SKM-1 treated with dmso at 0.1 percent for 144 hours (cell line): ENCODE data around the gene KCNQ1.

Source experiments
- DNase-seq: peaks from one replicate; lab custom pipeline; 2025; ENCODE audit not compliant: unreplicated experiment; lab: John Stamatoyannopoulos, UW

The KCNQ1 gene

DNA sequence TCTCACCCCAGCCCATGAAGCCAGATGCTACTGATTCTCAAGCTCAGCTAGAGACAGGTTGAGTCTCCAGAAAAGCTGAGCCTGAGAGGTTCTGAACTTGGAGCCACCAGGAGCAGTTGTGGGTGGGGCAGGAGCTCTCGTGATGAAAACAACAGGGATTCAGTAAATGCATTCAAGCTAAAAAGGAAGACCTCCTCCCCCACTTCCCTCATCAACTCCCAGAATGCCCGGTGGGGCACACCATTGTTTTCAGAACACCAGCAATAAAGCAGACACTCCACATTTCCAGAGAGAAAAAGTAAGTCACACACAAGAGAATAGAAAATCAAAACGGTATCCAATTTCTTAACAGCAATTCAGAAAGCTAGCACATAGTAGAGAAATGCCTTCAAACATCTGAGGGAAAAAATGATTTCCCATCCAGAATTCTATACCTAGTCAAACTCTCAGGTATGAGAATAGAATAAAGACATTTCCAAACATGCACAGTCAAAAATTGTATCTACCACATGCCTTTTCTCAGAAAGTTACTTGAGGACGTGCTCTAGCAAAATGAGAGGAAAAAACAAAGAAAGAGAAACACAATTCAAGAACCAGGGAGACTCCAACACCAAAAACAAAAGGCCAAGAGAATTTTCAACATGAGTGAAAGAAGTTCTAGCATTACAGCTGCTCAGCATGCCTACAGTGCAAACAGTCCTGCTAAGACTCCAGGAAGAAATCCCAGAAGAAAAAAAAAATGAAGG lies 383.9 kb downstream of the KCNQ1 start:
- no peak for DNase-seq

DNA sequence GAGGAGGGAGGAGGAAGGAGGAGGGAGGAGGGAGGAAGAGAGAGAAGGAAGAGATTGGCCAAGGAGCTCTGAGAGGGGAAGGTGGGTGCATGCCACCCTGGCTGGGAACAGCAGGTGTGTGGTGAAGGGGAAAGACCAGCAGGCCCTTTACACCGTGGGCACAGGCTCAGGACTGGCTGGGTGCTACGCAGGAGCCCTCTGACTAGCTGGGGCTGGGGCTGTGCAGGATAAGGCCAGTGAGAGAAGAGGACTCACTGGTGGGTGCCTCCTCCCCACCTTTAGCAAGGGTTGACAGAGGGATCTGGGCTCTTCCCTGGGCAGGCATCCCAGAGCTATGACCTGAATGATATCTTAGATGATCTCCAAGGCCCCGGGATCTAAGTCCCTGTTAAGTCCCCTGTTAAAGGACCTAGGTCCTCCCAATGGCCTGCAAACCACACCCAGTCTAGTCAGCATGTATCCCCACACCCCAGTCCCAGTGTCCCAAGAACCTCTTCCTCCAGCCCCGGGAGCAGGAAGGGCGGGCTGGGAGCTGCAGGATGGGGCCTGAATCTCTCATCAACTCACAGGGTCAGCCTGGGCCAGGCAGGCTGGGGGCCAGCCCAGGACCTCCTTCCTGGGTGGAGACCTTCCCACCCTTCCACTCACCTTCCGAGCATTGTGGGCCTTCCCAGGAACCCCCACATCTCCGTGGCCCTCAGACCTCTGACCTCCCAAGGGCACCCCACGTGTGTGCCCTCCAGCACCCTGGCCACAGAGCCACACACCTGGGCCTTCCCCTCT lies 385.4 kb downstream of the KCNQ1 start:
- no peak for DNase-seq

DNA sequence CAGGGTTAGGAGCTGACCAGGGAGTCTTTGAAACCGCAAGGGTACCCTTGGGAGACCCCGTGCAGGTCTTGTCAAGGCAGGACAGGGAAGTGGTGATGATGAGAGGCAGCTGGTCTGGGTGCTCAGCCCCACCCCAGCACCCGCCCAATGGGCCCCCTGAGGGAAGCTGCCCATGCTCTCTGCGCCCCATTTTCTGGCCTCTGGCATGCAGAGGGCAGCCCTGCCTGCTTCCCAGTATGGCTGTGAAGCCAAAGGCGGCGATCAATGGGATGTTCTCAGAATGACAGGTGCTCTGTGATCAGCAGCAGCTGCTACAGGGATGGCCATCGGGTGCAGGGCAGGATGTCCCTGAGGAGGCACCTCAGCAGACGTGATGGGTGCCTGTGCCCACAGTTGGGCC lies 386.1 kb downstream of the KCNQ1 start:
- DNase-seq: no peak

DNA sequence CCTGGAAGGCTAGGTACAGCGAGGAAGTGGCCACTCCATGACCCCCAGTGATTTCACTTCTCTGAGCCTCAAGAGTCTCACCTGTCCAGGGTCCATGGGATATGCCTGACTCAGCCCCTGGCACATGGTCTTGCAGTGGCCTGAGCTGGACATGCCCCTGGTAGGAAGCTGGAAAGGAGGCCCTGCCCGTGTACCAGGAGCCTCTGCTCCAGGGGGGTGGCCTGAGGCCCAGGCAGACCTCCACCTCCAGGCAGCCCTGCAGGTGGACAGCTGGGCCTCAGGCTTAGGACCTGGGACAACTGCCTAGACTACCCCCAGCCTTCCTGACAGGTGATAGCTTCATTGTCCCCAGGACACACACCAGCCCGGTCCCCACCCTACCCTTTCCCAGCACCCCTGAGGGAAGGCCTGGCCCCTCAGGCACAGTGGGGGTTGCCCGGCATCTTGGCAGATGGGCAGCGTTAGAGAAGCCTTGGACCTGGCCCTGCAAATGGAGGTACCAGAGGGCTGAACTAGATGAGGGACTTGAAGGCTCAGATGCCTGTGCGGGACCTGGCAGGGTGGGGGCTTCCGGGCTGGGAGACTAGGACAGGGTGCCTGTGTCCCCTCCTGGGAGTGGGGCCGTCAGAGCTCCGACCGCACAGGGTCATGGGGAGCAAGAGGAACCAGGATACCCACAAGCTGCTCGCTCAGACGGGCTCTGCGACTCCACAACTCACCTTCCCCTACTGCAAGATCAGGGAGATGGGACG lies 387.1 kb downstream of the KCNQ1 start:
- DNase-seq: no peak

DNA sequence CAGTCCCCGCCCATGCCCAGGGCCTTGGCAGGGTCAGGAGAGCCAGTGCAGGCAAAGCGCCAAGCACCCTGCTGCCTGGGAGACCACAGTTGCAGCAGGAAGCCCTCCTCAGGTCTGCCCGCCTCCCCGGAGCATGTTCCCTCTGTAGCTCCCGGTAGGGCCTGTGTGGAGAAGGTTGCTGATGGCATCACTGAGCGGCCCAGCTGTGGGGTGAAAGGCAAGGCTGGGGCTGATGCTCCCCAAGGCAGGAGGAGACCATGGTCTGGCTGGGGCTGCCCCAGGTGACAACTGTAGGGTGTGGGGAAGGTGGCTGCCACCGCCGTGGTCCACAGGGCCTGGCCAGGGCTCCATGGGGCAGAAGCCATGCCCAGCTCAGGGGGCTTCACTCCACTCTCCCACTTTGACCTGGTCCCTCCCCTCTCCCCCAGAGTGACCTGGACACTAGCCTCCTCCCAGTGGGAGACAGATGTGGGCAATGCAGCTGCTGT lies 387.8 kb downstream of the KCNQ1 start:
- no peak for DNase-seq

DNA sequence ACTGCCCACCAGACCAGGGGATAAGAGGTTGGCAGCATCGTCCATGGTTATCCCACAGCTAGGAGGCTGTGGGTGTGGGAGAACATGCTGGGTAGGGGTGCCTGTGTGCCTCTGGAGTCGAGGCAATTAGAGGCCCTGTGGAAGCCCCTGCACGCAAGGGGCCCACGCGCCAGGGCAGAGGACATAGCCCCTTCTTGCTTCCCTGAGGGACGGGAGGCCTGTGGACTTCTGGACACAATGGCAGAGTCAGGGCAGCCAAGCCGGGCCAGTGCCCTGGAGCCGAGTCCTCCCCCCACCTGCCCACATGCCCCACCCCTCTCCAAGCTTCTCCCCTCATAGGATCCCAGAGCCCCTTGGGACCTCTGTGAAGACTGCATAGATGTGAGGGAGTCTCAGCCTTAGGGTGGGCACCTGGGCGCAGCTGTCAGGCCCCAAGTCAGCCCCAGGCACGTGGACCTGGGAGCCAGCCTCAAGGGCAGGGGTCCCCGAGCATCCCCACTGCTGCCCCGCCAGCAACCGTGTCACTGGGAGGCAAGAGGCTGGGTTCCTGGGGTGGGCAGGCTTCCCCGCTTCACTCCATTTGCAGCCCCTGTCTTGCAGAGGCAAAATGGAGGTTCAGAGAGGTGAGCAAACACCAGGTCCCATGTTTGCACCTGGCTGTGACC lies 388.4 kb downstream of the KCNQ1 start:
- no peak for DNase-seq

DNA sequence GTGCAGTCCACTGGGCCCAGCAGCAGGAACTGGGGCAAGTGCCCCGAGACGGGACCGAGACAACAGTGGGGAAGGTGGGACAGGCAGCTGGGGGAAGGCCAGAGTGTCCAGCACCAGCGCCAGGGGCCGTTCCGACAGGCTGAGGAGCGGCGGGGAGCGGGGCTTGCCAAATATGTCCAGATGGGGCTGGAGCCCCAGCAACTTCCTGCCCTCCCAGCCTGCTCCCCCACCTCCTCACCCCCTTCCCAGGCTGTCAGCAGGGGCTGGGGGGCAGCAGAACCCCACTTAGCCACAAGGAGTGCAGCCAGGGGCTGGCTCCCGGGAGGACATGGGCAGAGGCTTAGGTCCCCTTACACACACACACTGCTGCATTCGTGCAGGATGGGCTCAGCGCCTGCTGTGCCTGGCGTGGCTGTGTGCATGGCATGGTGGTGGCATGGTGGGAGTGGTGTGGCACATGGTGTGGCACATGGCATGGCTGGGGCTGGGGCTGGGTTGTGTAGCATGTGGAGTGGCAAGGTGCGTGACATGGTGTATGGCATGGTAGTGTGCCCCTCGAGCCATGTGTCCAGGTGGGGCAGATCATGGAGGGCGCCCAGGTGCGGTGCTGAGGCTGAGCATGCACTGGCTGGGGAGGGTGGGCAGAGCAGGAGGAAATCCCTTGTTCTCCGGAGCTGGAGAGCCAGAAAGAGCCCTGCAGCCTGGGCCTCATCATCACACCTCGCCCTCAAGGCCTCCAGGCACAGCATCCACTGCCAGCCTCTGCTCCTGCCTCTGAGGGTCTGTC lies 389.1 kb downstream of the KCNQ1 start:
- DNase-seq: no peak

DNA sequence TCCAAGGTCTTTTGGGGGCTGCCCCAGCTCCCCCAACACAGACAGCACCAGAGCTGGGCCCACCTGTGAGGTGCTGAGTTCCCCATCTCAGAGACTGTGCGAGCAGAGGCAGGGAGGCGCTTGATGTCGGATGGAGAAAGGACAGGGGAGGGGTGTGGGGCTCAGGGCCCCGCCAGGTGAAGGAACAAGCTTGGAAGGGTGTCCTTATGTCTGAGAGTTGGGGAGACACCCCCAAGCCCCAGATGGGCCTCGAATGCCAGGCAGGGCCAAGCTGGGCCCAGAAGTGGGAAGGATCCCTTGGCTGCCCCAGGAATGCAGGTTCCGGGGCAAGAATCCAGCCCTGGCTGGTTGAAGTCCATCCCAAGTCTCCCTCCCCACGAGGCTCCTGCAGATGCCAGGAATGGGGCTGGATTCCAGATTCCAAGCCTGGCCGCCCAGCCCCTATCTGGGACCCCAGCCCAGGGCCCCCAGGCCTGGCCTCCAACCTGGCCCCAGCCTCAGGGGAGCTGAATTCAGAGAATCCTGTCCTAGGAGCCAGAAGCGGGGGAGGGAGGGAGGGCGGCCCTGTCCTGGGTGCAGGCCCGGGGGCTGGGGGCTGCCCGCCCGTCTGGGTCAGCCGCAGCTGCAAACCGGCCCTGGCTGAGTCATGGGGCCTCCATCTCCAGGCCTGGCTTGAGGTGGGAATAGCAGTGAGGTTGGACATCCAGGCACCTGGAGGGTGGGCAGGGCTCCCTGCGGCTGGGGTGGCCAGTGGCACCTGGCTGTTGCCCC lies 389.9 kb downstream of the KCNQ1 start:
- DNase-seq: no peak

DNA sequence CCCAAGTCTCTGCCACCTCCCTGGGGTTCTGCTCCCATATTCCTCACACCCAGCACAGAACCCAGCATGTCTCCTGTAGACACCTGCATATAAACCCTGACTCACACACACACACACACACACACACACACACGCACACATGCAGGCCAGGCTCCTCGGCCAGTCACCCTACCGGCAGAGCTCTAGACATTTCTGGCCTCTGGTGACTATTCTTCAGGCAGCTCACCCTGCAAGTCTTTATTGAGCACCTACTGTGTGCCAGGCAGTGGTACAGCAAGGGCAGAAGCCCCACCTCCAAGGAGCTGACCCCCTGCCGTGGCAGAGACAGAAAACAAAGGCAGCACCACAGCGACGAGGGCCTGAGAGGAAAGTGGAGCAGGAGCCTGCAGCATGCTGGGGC lies 390.5 kb downstream of the KCNQ1 start:
- no peak for DNase-seq

DNA sequence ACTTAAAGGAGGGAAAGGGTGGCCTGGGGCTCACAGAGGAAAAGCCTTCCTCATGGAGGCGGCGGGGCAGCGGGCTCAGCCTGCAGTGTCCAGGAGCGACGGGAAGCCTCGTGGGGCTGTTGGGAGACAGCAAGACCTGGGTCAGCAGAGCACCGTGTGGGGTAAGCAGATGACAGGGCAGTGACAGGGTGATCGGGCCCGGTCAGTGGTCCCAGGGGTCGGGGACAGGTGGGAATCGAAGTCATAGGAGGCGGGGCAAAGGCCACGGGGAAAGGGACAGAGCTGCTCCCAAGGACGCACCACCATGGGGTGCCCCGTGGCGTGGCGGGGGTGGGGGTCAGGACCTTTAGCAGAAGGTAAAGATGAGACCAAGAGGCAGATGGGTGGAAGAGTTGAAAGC lies 390.9 kb downstream of the KCNQ1 start:
- no peak for DNase-seq

DNA sequence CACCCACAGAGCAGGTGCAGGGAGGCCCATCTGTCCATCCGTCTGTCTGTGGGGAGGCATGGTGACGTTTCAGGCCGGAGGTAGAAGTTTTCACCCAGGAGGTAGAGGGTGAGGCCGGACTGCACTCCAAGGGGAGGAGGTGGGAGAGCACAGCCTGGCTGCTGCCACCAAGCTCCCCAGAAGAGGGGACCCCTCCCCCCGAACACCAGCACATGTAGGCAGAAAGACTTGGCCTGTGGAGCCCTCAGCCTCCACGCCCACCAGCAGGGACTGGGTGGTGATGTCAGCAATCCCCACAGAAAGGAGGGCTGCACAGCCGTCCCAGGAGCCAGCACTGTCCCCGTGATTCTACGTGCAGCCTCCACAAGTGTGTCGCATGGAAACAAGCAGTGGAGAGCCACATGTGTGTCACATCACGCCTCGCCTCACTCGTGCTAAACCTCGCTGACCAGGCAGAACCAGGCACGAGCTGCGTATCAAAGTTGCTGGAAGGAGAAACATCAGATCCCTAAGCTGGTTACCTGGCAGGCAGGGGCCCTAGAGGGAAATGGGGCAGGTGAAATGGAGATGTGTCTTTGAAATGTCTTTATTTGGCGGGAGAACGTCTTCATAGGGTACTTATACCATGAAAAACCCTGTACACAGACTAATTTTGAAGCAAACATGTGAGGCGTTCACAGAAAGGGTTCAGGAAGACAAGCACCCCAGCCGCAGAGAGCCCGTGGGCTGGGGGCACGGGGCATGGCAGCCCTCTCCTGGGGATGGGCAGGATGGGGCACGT lies 391.7 kb downstream of the KCNQ1 start:
- no peak for DNase-seq

DNA sequence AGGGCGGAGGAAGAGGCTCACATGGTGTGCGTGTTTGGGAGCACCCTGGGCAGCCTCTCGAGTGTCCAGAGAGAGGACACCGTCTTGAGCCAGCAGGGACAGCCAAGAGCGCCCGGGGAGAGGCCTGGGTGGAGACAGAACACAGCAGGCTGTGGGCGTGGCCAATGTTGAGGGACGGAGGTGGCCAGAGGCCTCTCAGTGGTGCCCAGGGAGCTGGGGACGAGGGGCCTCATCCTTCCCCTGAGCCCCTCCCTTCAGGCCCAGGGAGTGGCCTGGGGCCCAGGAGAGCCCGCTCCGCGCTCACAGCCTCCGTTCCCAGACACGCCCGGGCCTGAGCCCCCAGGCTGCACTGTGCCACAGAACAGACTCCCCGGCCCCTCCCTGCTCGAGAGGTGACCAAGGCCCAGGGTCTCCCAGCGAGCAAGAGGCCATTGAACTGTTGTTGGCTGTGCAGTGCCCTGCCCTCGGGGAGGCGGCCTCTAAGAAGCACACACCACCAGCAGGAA lies 392.3 kb downstream of the KCNQ1 start:
- no peak for DNase-seq

DNA sequence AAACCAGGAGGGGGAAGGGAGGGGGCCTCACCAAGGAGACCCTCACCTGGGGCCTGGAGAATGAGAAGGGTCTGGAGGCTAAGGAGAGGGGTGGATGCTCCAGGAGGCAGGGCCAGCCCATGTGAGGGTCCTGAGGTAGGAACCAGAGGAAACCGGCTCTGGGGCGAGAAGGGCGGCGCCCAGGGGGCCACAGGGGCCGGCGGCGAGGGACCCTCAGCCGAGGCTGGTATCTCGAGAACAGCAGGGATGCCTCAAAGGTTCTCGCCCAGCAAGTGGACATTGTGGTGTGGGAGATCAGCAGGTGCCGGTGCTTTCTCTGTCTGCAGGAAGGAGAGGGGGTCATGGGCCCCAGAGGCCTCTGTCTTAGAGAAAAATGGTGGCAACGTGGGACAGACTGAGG lies 392.8 kb downstream of the KCNQ1 start:
- DNase-seq: no peak

DNA sequence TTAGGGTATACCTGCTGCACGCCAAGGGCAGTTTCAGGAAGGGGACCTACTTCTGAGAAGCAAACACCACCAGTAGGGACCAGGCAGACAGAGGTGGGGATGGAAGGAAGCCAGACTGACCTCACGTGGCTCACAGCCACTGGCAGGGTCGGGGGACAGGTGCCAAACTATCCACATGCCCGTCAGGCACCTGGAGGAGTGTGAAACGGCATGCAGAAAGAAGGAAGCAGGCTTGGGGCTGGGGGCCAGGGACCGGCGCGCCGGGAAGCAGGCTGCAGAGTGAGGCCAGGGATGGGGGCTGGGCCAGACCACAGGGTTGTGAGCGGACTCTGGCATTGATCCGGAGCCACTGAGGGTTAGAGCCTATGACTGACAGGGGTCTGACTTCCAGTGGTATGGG lies 393.3 kb downstream of the KCNQ1 start:
- DNase-seq: no peak

DNA sequence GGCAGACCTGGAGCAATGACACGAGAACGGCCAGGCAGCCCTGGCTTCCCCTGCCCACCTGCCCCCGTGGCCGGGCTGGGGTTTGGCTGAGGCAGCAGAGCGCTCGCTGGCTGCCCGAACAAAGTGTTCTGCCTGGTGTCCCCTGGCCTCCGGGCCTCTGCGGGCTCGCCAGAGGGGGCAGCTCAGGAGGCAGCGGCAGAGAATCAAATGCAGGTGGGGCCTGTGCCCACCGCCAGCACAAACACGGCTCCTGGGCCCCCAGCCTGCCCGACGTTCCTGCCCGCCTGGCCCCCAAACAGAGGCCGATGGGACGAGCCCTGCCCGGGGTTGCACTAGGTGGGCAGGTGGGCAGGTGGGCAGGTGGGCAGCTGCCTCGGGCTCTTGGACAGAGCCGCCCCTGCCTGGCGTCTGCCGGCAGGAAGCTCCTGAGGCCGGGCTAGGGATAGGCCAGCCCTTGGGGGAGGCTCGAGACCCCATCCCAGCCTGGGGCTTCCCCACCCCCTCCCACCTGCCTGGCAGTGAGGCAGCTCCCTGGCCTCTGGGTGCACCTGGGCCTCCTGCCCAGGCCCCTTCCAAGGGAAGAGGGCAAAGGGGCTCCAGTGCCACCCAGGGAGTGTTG lies 394.0 kb downstream of the KCNQ1 start:
- no peak for DNase-seq

DNA sequence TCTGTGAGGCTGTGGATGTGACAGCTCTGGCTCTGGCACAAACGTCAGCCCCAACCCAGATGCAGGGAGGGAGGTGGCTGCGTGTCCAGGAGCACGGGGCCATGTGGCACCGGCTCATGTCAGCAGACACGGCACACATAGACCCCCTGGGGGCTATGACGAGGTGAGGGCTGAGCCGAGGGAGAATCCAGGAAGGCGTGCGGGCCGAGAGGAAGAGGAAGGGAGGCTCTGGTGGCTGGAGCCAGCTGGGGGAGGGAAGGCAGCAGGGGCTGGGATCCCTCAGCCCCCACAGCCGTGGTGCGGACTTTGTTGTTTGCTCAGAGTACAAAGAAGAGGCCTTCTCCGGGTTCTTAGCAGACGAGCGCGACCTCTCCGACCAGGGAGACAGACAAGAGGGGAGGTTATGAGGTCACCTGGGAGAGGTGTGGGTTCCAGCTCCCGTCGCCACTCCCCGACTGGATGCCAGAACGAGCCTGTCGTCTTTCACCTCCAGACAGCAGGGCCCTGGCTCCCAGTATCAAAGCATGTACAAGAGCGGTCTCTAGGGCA lies 394.7 kb downstream of the KCNQ1 start:
- DNase-seq: no peak

DNA sequence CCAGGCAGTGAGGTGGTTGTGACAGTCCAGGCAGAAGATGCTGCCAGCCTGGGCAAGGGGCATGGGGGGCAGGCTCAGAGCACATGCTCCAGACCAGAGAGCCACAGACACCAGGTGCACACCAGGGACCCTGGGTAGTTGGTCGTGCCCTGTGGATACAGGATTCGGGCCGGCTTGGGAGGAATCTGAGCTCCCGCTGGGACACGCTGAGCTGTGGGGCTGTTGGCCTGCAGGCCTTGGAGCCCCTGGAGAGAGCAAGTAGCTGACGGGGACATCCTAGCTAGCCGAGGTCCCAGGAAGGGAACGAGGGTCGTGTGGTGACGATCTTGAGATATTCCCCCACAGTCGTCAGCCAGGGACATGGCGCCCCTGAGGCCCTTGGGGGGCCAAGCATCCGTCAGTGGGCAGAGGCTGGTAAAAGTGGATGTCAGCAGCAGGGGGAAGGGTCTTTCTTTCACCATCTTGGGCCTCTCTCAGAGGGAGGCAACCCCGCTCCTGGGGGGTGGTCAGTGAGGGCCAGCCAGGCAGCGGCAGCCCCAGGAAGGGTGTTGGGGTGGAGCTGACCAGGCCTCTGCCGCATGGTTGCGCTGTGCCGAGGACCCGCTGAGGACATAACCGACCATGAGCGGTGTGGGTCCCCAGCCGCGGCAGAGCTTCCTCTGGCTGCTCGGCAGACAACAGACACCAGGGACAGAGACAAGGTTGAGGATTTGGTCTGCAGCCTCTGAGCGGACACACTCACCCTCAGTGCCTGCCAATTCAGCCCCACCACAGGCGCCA lies 396.8 kb downstream of the KCNQ1 start:
- DNase-seq: no peak
